ENCODE results near the gene AUTS2. TPM values are rescaled to one million over a fixed set of nuclear protein-coding genes. Genes with fewer than 3 reads are reported as not detected.

Gene AUTS2
- total RNA-seq, 1 donor from 2014 or later = 80.6 TPM

- H3K4me3 Mint-ChIP-seq (ENCODE audit: unreplicated experiment) = no peak overlapping the region
- no peaks in the 10 kb centered on the region for H3K9me3 Mint-ChIP-seq (ENCODE audit: unreplicated experiment)
- H3K27ac Mint-ChIP-seq (ENCODE audit: unreplicated experiment) = no peak overlapping the region
- H3K4me1 Mint-ChIP-seq (ENCODE audit: unreplicated experiment) = peaks cover 48% of the 10 kb centered on the region
- H3K27me3 Mint-ChIP-seq (ENCODE audit: unreplicated experiment) = no peaks in the 10 kb centered on the region
- no peak for DNase-seq (ENCODE audit: extremely low spot score, unreplicated experiment)
- TF ChIP-seq CTCF (IDR thresholded peaks at IDR 0.05) = no peak
- H3K36me3 Mint-ChIP-seq (ENCODE audit: unreplicated experiment) = no peaks in the 10 kb centered on the region
Measured at GRCh38 chr7:70008466-70008865, 410.2 kb downstream of the AUTS2 start.

GRCh38 chr7:70014472-70015177 lies 416.4 kb downstream of the AUTS2 start:
- Mint-ChIP-seq H3K4me3 (ENCODE audit: unreplicated experiment) (no peak overlapping the region), H3K9me3 (ENCODE audit: unreplicated experiment) (peaks cover 3% of the 10 kb centered on the region), H3K27ac (ENCODE audit: unreplicated experiment) (peak overlapping the region; percentile 7)

GRCh38 chr7:70015353-70015752 lies 417.1 kb downstream of the AUTS2 start:
- peak overlapping the region; percentile 7 for H3K27ac Mint-ChIP-seq (ENCODE audit: unreplicated experiment)
- DNase-seq (ENCODE audit: extremely low spot score, unreplicated experiment) = no peak
- no peaks in the 10 kb centered on the region for H3K36me3 Mint-ChIP-seq (ENCODE audit: unreplicated experiment)
- H3K4me1 Mint-ChIP-seq (ENCODE audit: unreplicated experiment) = peaks cover 74% of the 10 kb centered on the region
- no peaks in the 10 kb centered on the region for H3K27me3 Mint-ChIP-seq (ENCODE audit: unreplicated experiment)
- no peak overlapping the region for H3K4me3 Mint-ChIP-seq (ENCODE audit: unreplicated experiment)
- H3K9me3 Mint-ChIP-seq (ENCODE audit: unreplicated experiment) = peaks cover 3% of the 10 kb centered on the region
- no peak for TF ChIP-seq CTCF (IDR thresholded peaks at IDR 0.05)

More at GRCh38 chr7:70014472-70015177, 416.4 kb downstream of the AUTS2 start:
- no peaks in the 10 kb centered on the region for H3K27me3 Mint-ChIP-seq (ENCODE audit: unreplicated experiment)
- no peaks in the 10 kb centered on the region for H3K36me3 Mint-ChIP-seq (ENCODE audit: unreplicated experiment)
- DNase-seq (ENCODE audit: extremely low spot score, unreplicated experiment) = no peak
- TF ChIP-seq CTCF (IDR thresholded peaks at IDR 0.05) = no peak
- peaks cover 74% of the 10 kb centered on the region for H3K4me1 Mint-ChIP-seq (ENCODE audit: unreplicated experiment)

- peaks cover 69% of the 10 kb centered on the region for H3K4me1 Mint-ChIP-seq (ENCODE audit: unreplicated experiment)
Measured at GRCh38 chr7:70016044-70016770, 417.9 kb downstream of the AUTS2 start.

More at GRCh38 chr7:70016044-70016770, 417.9 kb downstream of the AUTS2 start:
- Mint-ChIP-seq H3K9me3 (ENCODE audit: unreplicated experiment) (peaks cover 3% of the 10 kb centered on the region), H3K36me3 (ENCODE audit: unreplicated experiment) (peaks cover under 1% of the 10 kb centered on the region), H3K27me3 (ENCODE audit: unreplicated experiment) (no peaks in the 10 kb centered on the region), H3K27ac (ENCODE audit: unreplicated experiment) (peak overlapping the region; percentile 48), H3K4me3 (ENCODE audit: unreplicated experiment) (peak overlapping the region; percentile 24)
- no peak for TF ChIP-seq CTCF (IDR thresholded peaks at IDR 0.05)
- DNase-seq (ENCODE audit: extremely low spot score, unreplicated experiment) = no peak
